NB4 (cell line): ENCODE data around the gene PCDHGA1.
"Not testable (repeated sequence)": the region's sequence is repeated elsewhere in the genome, so short reads cannot be mapped to it uniquely, and the experiment has no call there.

Experiments
- DNase-seq: peaks from one replicate; pipeline ENCODE4 v3.0.0; 2010; ENCODE audit warnings: low read depth
- H3K4me3 ChIP-seq: one replicate; pipeline ENCODE4 v1.5.1; 2011; ENCODE audit warnings: mild to moderate bottlenecking, low read depth, low read length, moderate library complexity
- MYC ChIP-seq: IDR thresholded peaks from 2 replicates; pipeline ENCODE4 v1.6.1; 2011; ENCODE audit warnings: low read depth, low read length
- POLR2A ChIP-seq: IDR thresholded peaks from 2 replicates; pipeline ENCODE4 v1.6.1; 2011; ENCODE audit warnings: mild to moderate bottlenecking; ENCODE audit not compliant: insufficient read length; ENCODE audit errors: extremely low read depth
- TF ChIP-seq, protein P1 (sequence below): IDR thresholded peaks from one replicate; pipeline ENCODE4 v1.5.1; 2012; ENCODE audit warnings: low read depth, low read length
- TF ChIP-seq, protein P2 (sequence below): IDR thresholded peaks from 2 replicates; pipeline ENCODE4 v1.6.1; 2011; ENCODE audit warnings: low read depth, low read length

Gene PCDHGA1

DNA sequence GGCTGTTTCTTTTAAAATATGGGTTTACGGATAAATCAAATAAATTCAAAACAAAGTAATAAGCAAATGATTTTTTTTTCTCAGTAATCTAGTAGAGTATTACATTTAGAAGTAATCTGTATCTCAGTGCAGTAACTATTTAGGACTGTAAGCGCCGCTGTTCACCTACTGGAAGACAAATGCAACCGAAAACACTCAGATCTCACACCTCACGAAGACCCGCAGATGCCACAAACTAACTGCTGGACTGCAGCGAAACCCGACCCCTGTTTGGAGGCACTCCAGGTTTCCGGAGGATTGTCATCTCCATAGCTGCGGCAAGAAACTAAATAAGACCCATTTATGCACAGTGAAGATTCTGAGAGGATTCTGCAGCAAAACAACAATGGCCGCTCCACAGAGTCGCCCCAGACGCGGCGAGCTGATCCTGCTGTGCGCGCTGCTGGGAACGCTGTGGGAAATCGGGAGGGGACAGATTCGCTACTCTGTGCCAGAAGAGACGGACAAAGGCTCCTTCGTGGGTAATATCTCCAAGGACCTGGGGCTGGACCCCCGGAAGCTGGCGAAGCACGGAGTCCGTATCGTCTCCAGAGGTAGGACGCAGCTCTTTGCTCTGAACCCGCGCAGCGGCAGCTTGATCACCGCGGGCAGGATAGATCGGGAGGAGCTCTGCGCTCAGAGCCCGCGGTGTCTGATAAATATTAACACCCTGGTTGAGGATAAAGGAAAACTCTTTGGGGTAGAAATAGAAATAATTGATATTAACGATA is 62.3 kb downstream of the PCDHGA1 start, which contains the start of gene PCDHGA8:
PCDHGA8 (plus strand) TSS at position 205 of the 770 bp plus-strand sequence; CDS start at position 386, 181 bp downstream.
- TF ChIP-seq, protein P1, sequence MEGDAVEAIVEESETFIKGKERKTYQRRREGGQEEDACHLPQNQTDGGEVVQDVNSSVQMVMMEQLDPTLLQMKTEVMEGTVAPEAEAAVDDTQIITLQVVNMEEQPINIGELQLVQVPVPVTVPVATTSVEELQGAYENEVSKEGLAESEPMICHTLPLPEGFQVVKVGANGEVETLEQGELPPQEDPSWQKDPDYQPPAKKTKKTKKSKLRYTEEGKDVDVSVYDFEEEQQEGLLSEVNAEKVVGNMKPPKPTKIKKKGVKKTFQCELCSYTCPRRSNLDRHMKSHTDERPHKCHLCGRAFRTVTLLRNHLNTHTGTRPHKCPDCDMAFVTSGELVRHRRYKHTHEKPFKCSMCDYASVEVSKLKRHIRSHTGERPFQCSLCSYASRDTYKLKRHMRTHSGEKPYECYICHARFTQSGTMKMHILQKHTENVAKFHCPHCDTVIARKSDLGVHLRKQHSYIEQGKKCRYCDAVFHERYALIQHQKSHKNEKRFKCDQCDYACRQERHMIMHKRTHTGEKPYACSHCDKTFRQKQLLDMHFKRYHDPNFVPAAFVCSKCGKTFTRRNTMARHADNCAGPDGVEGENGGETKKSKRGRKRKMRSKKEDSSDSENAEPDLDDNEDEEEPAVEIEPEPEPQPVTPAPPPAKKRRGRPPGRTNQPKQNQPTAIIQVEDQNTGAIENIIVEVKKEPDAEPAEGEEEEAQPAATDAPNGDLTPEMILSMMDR: no peak
- TF ChIP-seq, protein P2, sequence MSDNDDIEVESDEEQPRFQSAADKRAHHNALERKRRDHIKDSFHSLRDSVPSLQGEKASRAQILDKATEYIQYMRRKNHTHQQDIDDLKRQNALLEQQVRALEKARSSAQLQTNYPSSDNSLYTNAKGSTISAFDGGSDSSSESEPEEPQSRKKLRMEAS: no peak
- no peak for TF ChIP-seq MYC
- TF ChIP-seq POLR2A: no peak
- DNase-seq: peak; percentile 29
- no peak within 1 kb of the TSS for H3K4me3 ChIP-seq

DNA sequence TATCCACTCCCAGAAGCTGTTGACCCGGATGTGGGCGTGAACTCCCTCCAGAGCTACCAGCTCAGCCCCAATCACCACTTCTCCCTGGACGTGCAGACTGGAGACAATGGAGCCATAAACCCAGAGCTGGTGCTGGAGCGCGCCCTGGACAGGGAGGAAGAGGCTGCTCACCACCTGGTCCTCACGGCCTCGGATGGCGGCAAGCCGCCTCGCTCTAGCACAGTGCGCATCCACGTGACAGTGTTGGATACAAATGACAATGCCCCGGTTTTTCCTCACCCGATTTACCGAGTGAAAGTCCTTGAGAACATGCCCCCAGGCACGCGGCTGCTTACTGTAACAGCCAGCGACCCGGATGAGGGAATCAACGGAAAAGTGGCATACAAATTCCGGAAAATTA is 63.0 kb downstream of the PCDHGA1 start:
- DNase-seq: no peak
- TF ChIP-seq, protein P1: no peak
- TF ChIP-seq, protein P2: no peak
- no peak for TF ChIP-seq POLR2A
- no peak for TF ChIP-seq MYC
- no peak overlapping the region for H3K4me3 ChIP-seq

DNA sequence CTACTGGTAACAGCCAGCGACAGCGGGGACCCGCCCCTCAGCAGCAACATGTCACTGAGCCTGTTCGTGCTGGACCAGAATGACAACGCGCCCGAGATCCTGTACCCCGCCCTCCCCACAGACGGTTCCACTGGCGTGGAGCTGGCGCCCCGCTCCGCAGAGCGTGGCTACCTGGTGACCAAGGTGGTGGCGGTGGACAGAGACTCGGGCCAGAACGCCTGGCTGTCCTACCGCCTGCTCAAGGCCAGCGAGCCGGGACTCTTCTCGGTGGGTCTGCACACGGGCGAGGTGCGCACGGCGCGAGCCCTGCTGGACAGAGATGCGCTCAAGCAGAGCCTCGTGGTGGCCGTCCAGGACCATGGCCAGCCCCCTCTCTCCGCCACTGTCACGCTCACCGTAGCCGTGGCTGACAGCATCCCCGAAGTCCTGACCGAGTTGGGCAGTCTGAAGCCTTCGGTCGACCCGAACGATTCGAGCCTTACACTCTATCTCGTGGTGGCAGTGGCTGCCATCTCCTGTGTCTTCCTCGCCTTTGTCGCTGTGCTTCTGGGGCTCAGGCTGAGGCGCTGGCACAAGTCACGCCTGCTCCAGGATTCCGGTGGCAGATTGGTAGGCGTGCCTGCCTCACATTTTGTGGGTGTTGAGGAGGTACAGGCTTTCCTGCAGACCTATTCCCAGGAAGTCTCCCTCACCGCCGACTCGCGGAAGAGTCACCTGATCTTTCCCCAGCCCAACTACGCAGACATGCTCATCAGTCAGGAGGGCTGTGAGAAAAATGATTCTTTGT is 64.3 kb downstream of the PCDHGA1 start:
- not testable (repeated sequence) for H3K4me3 ChIP-seq, DNase-seq

DNA sequence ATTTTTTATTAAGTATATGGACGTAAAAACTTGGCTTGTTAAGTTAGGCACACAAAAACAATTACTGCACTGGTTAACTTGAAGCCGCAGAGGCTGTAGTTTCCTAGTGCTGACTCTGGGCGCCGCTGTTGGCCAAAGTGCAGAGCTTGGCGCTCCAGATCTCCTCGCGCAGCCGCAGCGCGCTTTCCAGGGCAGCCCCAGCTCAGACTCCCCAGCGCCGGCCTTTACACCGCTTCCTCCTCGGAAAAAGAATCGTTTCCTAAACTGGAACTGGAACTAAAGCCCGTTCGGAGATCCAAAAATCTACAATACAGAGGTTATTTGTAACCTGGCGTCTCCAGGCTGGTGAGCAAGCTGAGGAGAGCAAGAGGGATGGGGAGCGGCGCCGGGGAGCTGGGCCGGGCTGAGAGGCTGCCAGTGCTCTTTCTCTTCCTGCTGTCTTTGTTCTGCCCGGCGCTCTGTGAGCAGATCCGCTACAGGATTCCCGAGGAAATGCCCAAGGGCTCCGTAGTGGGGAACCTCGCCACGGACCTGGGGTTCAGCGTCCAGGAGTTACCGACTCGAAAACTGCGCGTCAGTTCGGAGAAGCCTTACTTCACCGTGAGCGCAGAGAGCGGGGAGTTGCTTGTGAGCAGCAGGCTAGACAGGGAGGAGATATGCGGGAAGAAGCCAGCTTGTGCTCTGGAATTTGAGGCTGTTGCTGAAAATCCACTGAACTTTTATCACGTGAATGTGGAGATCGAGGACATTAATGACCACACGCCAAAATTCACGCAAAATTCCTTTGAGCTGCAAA is 67.6 kb downstream of the PCDHGA1 start, which contains the start of gene PCDHGB5:
PCDHGB5 (plus strand) TSS at position 192 of the 796 bp plus-strand sequence; CDS start at position 373, 181 bp downstream.
- peak within 1 kb of the TSS; percentile 57 for H3K4me3 ChIP-seq
- peak; percentile 63 for DNase-seq
- TF ChIP-seq, protein P1: peak; percentile 58

DNA sequence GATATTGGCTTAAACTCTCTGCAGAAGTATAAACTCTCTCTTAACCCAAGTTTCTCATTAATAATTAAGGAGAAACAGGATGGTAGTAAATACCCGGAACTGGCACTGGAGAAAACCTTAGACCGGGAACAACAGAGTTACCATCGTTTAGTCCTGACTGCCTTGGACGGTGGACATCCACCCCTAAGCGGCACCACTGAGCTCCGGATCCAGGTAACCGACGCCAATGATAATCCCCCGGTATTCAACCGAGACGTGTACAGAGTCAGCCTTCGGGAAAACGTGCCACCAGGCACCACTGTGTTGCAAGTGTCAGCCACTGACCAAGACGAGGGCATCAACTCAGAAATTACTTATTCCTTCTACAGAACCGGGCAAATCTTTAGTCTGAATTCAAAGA is 68.3 kb downstream of the PCDHGA1 start:
- H3K4me3 ChIP-seq: no peak overlapping the region
- TF ChIP-seq, protein P1: no peak
- no peak for TF ChIP-seq POLR2A
- TF ChIP-seq, protein P2: no peak
- TF ChIP-seq MYC: no peak
- DNase-seq: no peak
